ENCODE data around the gene MYLK4. TPM values are rescaled to one million over a fixed set of nuclear protein-coding genes. Genes with fewer than 3 reads are reported as not detected.

Gene MYLK4
- total RNA-seq, 2 donors from 2014 or later = 0.45 to 1.7 TPM

- peaks cover 14% of the 10 kb centered on the region for H3K4me1 Mint-ChIP-seq
- ATAC-seq (no peak), DNase-seq (no peak)
- H3K9me3 ChIP-seq (ENCODE audit: control insufficient read depth, low read length, poor library complexity, severe bottlenecking) = no peaks in the 10 kb centered on the region
- H3K27ac Mint-ChIP-seq = peak overlapping the region; percentile 65
- peak overlapping the region; percentile 46 for H3K4me3 Mint-ChIP-seq
- no peaks in the 10 kb centered on the region for H3K36me3 Mint-ChIP-seq (ENCODE audit: low read depth)
- H3K27me3 Mint-ChIP-seq = peaks cover 5% of the 10 kb centered on the region
These were observed 10.4 kb upstream of the MYLK4 start for GRCh38 chr6:2760882-2761842.

GRCh38 chr6:2758980-2759379, 8.3 kb upstream of the MYLK4 start:
- no peak overlapping the region for H3K27ac Mint-ChIP-seq
- no peaks in the 10 kb centered on the region for H3K36me3 Mint-ChIP-seq (ENCODE audit: low read depth)
- peaks cover 7% of the 10 kb centered on the region for H3K4me1 Mint-ChIP-seq
- H3K4me3 Mint-ChIP-seq = no peak overlapping the region
- peaks cover 20% of the 10 kb centered on the region for H3K27me3 Mint-ChIP-seq
- ATAC-seq = no peak
- H3K9me3 ChIP-seq (ENCODE audit: control insufficient read depth, low read length, poor library complexity, severe bottlenecking) = no peaks in the 10 kb centered on the region
- DNase-seq = no peak

- no peaks in the 10 kb centered on the region for H3K36me3 Mint-ChIP-seq (ENCODE audit: low read depth)
- no peak overlapping the region for H3K27ac Mint-ChIP-seq
- H3K4me3 Mint-ChIP-seq = no peak overlapping the region
- ATAC-seq = no peak
- no peaks in the 10 kb centered on the region for H3K9me3 ChIP-seq (ENCODE audit: control insufficient read depth, low read length, poor library complexity, severe bottlenecking)
- DNase-seq = no peak
- peaks cover 39% of the 10 kb centered on the region for H3K27me3 Mint-ChIP-seq
- H3K4me1 Mint-ChIP-seq = peaks cover 9% of the 10 kb centered on the region
These were observed 6.0 kb upstream of the MYLK4 start for GRCh38 chr6:2756687-2757224.

GRCh38 chr6:2756241-2756640, 5.5 kb upstream of the MYLK4 start:
- H3K27ac Mint-ChIP-seq = no peak overlapping the region
- H3K27me3 Mint-ChIP-seq = peaks cover 40% of the 10 kb centered on the region
- no peaks in the 10 kb centered on the region for H3K9me3 ChIP-seq (ENCODE audit: control insufficient read depth, low read length, poor library complexity, severe bottlenecking)
- DNase-seq = no peak
- H3K4me3 Mint-ChIP-seq = no peak overlapping the region
- ATAC-seq = no peak
- H3K4me1 Mint-ChIP-seq = peaks cover 8% of the 10 kb centered on the region
- H3K36me3 Mint-ChIP-seq (ENCODE audit: low read depth) = no peaks in the 10 kb centered on the region

GRCh38 chr6:2755456-2755855, 4.7 kb upstream of the MYLK4 start:
- no peak overlapping the region for H3K4me3 Mint-ChIP-seq
- no peaks in the 10 kb centered on the region for H3K36me3 Mint-ChIP-seq (ENCODE audit: low read depth)
- H3K27me3 Mint-ChIP-seq = peaks cover 46% of the 10 kb centered on the region
- DNase-seq (no peak), ATAC-seq (no peak)
- H3K9me3 ChIP-seq (ENCODE audit: control insufficient read depth, low read length, poor library complexity, severe bottlenecking) = no peaks in the 10 kb centered on the region
- no peak overlapping the region for H3K27ac Mint-ChIP-seq
- H3K4me1 Mint-ChIP-seq = peaks cover 3% of the 10 kb centered on the region

- H3K4me1 Mint-ChIP-seq = peaks cover 3% of the 10 kb centered on the region
- no peaks in the 10 kb centered on the region for H3K9me3 ChIP-seq (ENCODE audit: control insufficient read depth, low read length, poor library complexity, severe bottlenecking)
- no peaks in the 10 kb centered on the region for H3K36me3 Mint-ChIP-seq (ENCODE audit: low read depth)
- H3K27ac Mint-ChIP-seq = no peak overlapping the region
- no peak for DNase-seq
- H3K27me3 Mint-ChIP-seq = peaks cover 52% of the 10 kb centered on the region
- ATAC-seq = no peak
- no peak overlapping the region for H3K4me3 Mint-ChIP-seq
These were observed 4.2 kb upstream of the MYLK4 start for GRCh38 chr6:2754911-2755310.

GRCh38 chr6:2754393-2754792, 3.7 kb upstream of the MYLK4 start:
- peaks cover 5% of the 10 kb centered on the region for H3K4me1 Mint-ChIP-seq
- ATAC-seq = no peak
- H3K36me3 Mint-ChIP-seq (ENCODE audit: low read depth) = no peaks in the 10 kb centered on the region
- peaks cover 52% of the 10 kb centered on the region for H3K27me3 Mint-ChIP-seq
- no peak overlapping the region for H3K4me3 Mint-ChIP-seq
- H3K9me3 ChIP-seq (ENCODE audit: control insufficient read depth, low read length, poor library complexity, severe bottlenecking) = no peaks in the 10 kb centered on the region
- DNase-seq = no peak
- H3K27ac Mint-ChIP-seq = no peak overlapping the region

GRCh38 chr6:2753743-2754142, 3.0 kb upstream of the MYLK4 start:
- ATAC-seq = no peak
- peaks cover 52% of the 10 kb centered on the region for H3K27me3 Mint-ChIP-seq

GRCh38 chr6:2753110-2753489, 2.4 kb upstream of the MYLK4 start:
- peaks cover 52% of the 10 kb centered on the region for H3K27me3 Mint-ChIP-seq
- no peak overlapping the region for H3K27ac Mint-ChIP-seq
- H3K36me3 Mint-ChIP-seq (ENCODE audit: low read depth) = no peaks in the 10 kb centered on the region
- ATAC-seq (no peak), DNase-seq (no peak)
- H3K4me1 Mint-ChIP-seq = peaks cover 5% of the 10 kb centered on the region
- no peak overlapping the region for H3K4me3 Mint-ChIP-seq
- no peaks in the 10 kb centered on the region for H3K9me3 ChIP-seq (ENCODE audit: control insufficient read depth, low read length, poor library complexity, severe bottlenecking)

More at GRCh38 chr6:2753743-2754142, 3.0 kb upstream of the MYLK4 start:
- H3K9me3 ChIP-seq (ENCODE audit: control insufficient read depth, low read length, poor library complexity, severe bottlenecking) = no peaks in the 10 kb centered on the region
- no peak overlapping the region for H3K27ac Mint-ChIP-seq
- no peak for DNase-seq
- H3K36me3 Mint-ChIP-seq (ENCODE audit: low read depth) = no peaks in the 10 kb centered on the region
- no peak overlapping the region for H3K4me3 Mint-ChIP-seq
- peaks cover 5% of the 10 kb centered on the region for H3K4me1 Mint-ChIP-seq

- Mint-ChIP-seq H3K4me3 (no peak overlapping the region), H3K36me3 (ENCODE audit: low read depth) (no peaks in the 10 kb centered on the region), H3K27ac (no peak overlapping the region), H3K4me1 (peaks cover 5% of the 10 kb centered on the region), H3K27me3 (peaks cover 52% of the 10 kb centered on the region)
- ATAC-seq = no peak
- no peak for DNase-seq
- H3K9me3 ChIP-seq (ENCODE audit: control insufficient read depth, low read length, poor library complexity, severe bottlenecking) = no peaks in the 10 kb centered on the region
These were observed 1.9 kb upstream of the MYLK4 start for GRCh38 chr6:2752477-2753109.

GRCh38 chr6:2751871-2752270, 1.1 kb upstream of the MYLK4 start:
- no peaks in the 10 kb centered on the region for H3K9me3 ChIP-seq (ENCODE audit: control insufficient read depth, low read length, poor library complexity, severe bottlenecking)
- no peak for DNase-seq
- Mint-ChIP-seq H3K27me3 (peaks cover 52% of the 10 kb centered on the region), H3K36me3 (ENCODE audit: low read depth) (no peaks in the 10 kb centered on the region), H3K27ac (no peak overlapping the region), H3K4me3 (no peak overlapping the region), H3K4me1 (peaks cover 5% of the 10 kb centered on the region)
- no peak for ATAC-seq

- peaks cover 38% of the 10 kb centered on the region for H3K27me3 Mint-ChIP-seq
- no peak overlapping the region for H3K27ac Mint-ChIP-seq
- ATAC-seq = peak; percentile 74
- H3K36me3 Mint-ChIP-seq (ENCODE audit: low read depth) = no peaks in the 10 kb centered on the region
- H3K4me1 Mint-ChIP-seq = peaks cover 5% of the 10 kb centered on the region
- DNase-seq = peak; percentile 40 to 64 (median 41)
- no peaks in the 10 kb centered on the region for H3K9me3 ChIP-seq (ENCODE audit: control insufficient read depth, low read length, poor library complexity, severe bottlenecking)
- H3K4me3 Mint-ChIP-seq = no peak overlapping the region
These were observed 637 bp downstream of the MYLK4 start for GRCh38 chr6:2749969-2750600.

GRCh38 chr6:2748183-2748582, 2.5 kb downstream of the MYLK4 start:
- no peak for ATAC-seq
- H3K4me3 Mint-ChIP-seq = no peak overlapping the region
- H3K9me3 ChIP-seq (ENCODE audit: control insufficient read depth, low read length, poor library complexity, severe bottlenecking) = no peaks in the 10 kb centered on the region
- H3K27ac Mint-ChIP-seq = no peak overlapping the region
- peaks cover 5% of the 10 kb centered on the region for H3K4me1 Mint-ChIP-seq
- H3K36me3 Mint-ChIP-seq (ENCODE audit: low read depth) = peaks cover 3% of the 10 kb centered on the region
- DNase-seq = no peak
- peaks cover 24% of the 10 kb centered on the region for H3K27me3 Mint-ChIP-seq
